22Rv1 (cell line): ENCODE measurements around the gene RPGRIP1L.
"Not testable (repeated sequence)": the region's sequence is repeated elsewhere in the genome, so short reads cannot be mapped to it uniquely, and the experiment has no call there.

Source experiments
- H3K27ac ChIP-seq: fragments of 450-650 bp; 2 replicates; pipeline ENCODE4 v1.5.1; 2017
- CTCF ChIP-seq: fragments of 450-650 bp; IDR thresholded peaks from 2 replicates; pipeline ENCODE4 v1.5.1; 2017; ENCODE audit warnings: mild to moderate bottlenecking
- ZFX ChIP-seq: fragments of 450-650 bp; IDR thresholded peaks from 2 replicates; pipeline ENCODE4 v1.6.1; 2017; ENCODE audit warnings: antibody characterized with exemption, borderline replicate concordance

RPGRIP1L gene

DNA sequence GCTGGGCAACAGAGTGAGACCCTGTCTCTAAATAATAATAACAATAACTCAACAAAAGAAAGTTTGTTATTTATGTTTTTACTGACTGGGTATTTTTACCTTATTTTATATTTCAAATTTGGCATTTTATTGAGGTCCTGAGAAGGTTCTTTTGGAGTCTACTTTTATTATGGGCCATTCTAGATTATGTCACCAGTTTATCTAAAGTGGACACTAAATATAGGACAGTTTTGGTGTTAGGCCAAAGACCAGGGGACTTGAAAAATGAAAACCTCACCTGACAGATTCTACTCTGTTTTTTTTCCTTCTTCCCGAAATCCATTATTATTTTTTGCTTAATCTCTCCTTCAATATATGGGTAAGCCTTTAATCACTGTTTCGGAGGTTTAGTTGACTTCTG, 8.4 kb upstream of the RPGRIP1L start:
- TF ChIP-seq ZFX (no peak), CTCF (no peak)
- peak overlapping the region; percentile 90 for H3K27ac ChIP-seq

- TF ChIP-seq ZFX (no peak), CTCF (no peak)
- H3K27ac ChIP-seq = peak overlapping the region; percentile 90
These were observed 7.7 kb upstream of the RPGRIP1L start for GRCh38 chr16:53711390-53711789.

GRCh38 chr16:53708490-53708889, 4.8 kb upstream of the RPGRIP1L start:
- no peak for TF ChIP-seq CTCF
- TF ChIP-seq ZFX = no peak

DNA sequence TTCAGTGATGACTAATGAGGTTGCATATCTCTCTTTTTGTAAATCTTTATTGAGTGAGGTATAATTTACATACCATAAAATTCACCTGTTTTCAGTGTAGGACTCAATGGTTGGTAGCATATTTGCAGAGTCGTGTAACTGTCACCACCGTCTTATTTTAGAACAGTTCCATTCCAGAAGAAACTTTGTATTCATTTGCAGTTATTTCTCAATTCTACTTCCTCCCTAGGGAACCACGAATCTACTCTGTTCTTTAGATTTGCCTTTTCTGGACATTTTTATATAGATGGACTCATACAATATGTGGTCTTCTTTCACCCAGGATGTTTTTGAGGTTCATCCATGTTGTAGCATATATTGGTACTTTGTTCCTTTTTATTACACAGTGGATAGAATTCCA, 4.0 kb upstream of the RPGRIP1L start:
- no peak for TF ChIP-seq CTCF
- no peak for TF ChIP-seq ZFX
- peak overlapping the region; percentile 90 for H3K27ac ChIP-seq

More at GRCh38 chr16:53708490-53708889, 4.8 kb upstream of the RPGRIP1L start:
- H3K27ac ChIP-seq = peak overlapping the region; percentile 90

GRCh38 chr16:53704445-53704813, 770 bp upstream of the RPGRIP1L start:
- H3K27ac ChIP-seq = peak overlapping the region; percentile 90
- TF ChIP-seq ZFX = no peak
- TF ChIP-seq CTCF = no peak

- H3K27ac ChIP-seq = not testable (repeated sequence)
These were observed 5.4 kb downstream of the RPGRIP1L start for GRCh38 chr16:53698271-53698670.

DNA sequence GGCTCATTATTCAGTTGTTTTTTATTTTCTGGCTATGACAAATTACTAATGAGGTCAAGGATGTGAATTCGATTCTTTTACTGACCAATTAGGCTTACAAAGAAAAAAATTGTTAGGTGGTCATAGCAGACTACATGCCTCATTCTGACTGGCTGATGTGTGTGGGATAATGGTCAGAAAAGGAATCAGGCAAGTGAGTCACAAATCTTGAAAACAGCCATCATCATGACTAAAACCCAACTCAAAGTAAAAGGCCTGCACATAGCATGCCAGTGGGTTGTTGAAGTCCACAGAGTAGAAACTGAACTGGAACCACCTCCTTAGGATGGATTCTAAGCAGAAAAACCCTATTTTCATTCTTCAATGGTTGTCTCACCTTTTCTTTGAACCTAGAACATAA, 8.6 kb downstream of the RPGRIP1L start:
- TF ChIP-seq ZFX (no peak), CTCF (no peak)
- no peak overlapping the region for H3K27ac ChIP-seq

DNA sequence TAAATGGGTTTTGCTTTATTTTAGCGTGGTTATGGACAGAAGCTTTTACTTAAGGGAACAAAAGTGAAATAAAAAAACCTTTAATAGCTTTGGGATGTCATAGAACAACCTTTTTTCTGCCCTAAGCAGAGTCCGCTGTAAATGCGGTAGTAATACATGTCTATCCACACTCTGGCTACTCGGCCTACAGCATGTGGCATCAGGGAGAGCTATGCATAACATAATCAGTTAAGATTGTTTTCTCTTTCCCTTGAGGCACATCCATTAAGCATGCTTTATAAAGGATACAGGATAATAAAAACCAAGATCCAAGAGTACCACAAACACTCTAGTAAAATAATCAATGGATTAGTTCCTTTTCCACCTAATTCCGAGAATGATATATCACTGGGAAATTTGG, 10.3 kb downstream of the RPGRIP1L start:
- no peak for TF ChIP-seq CTCF
- TF ChIP-seq ZFX = no peak
- no peak overlapping the region for H3K27ac ChIP-seq
